ENCODE data around the gene AUTS2.

AUTS2 gene

DNA sequence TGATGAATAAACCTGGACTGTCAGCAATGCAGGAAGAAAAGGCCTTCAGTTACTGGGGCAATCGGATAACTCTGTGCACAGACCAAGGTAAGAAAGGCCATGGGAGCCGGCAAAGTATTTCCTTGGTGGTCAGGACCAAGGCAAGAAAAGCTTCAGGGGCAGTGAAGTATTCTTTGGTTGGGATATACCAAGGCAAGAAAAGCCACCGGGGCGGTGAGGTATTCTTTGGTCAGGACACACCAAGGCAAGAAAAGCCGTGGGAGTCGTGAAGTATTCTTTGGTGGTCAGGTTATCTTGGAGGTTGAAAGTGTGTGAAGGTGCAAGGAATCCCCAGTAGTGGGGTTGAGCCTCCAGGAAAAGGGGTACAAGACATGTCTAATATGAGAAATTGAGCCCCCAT lies 1238.7 kb downstream of the AUTS2 start:
- no peak for DNase-seq

DNA sequence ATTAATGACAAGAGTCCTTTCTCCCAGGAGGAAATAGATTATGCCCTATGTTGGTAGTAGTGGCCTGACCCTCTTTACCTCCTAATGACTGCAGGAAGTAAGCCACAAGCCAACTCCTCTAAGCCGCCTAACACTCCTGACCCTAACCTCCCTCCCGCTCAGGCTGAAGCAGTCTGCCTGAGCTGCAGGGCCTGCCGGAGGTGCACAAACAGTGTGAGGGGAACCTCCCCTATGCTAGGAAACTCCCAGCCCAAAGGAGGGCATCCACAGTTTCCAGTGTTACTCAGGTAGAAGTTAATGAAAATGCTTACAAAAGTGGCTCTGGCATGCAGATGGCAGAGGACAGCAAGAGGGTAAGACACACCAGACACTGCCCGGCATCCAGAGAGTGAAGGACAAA lies 1239.3 kb downstream of the AUTS2 start:
- DNase-seq, result no peak

DNA sequence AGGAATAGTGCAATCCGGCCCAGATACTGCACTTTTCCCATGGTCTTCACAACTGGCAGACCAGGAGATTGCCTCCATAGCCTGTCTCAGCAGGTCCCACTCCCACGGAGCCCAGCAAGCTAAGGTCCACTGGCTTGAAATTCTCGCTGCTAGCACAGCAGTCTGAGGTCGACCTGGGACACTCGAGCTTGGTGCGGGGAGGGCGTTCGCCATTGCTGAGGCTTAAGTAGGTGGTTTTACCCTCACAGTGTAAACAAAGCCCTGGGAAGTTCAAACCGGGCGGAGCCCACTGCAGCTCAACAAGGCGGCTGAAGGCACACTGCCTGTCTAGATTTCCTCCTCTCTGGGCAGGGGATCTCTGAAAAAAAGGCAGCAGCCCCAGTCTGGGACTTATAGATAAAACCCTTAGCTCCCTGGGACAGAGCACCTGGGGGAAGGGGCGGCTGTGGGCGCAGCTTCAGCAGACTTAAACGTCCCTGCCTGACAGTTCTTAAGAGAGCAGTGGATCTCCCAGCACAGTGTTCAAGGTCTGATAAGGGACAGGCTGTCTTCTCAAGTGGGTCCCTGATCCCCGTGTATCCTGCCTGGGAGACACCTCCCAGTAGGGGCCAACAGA lies 1240.1 kb downstream of the AUTS2 start:
- no peak for DNase-seq

Data from left hindlimb (tissue), 1 donor.